HCT116 (cell line): ENCODE results near the gene DNASE1L1.

Experiments
- ATF3 ChIP-seq: IDR thresholded peaks from 2 replicates; pipeline ENCODE4 v1.6.1; 2012
- CEBPB ChIP-seq: IDR thresholded peaks from 2 replicates; pipeline ENCODE4 v1.6.1; 2012; ENCODE audit warnings: low read depth
- CTCF ChIP-seq, 3 experiments: fragments of 200-600 bp in 1 of 3; sonication (generic) in 1 of 3; IDR thresholded peaks in 2 of 3; conservative IDR thresholded peaks in 1 of 3; 2 replicates each; pipeline ENCODE4 v1.5.1; 2012 to 2017; ENCODE audit warnings: low read depth in 2 of 3, low read length in 2 of 3, antibody characterized with exemption in 1 of 3, borderline replicate concordance in 1 of 3, control low read depth in 1 of 3, mild to moderate bottlenecking in 1 of 3, mixed read lengths in 1 of 3, mixed run types in 1 of 3, moderate library complexity in 1 of 3; ENCODE audit not compliant: insufficient read depth in 1 of 3
- ELF1 ChIP-seq: IDR thresholded peaks from 2 replicates; pipeline ENCODE4 v1.6.1; 2012; ENCODE audit warnings: low read depth, borderline replicate concordance
- EZH2 ChIP-seq: fragments of 200-600 bp; sonication (generic); IDR thresholded peaks from 2 replicates; pipeline ENCODE4 v1.6.1; 2017; ENCODE audit warnings: antibody characterized with exemption, mixed run types
- EZH2phosphoT487 ChIP-seq: fragments of 200-600 bp; IDR thresholded peaks from 2 replicates; pipeline ENCODE4 v1.6.1; 2018; ENCODE audit warnings: antibody characterized with exemption, borderline replicate concordance
- JUND ChIP-seq: IDR thresholded peaks from 2 replicates; pipeline ENCODE4 v1.6.1; 2012
- POLR2A ChIP-seq: IDR thresholded peaks from 2 replicates; pipeline ENCODE4 v1.7.0; 2011; ENCODE audit warnings: borderline replicate concordance; ENCODE audit not compliant: insufficient read depth, insufficient read length; ENCODE audit errors: extremely low read depth
- RAD21 ChIP-seq: IDR thresholded peaks from 2 replicates; pipeline ENCODE4 v1.6.1; 2012; ENCODE audit warnings: low read depth, mild to moderate bottlenecking
- SIN3A ChIP-seq: IDR thresholded peaks from 2 replicates; pipeline ENCODE4 v1.6.1; 2012; ENCODE audit warnings: low read depth
- SP1 ChIP-seq: IDR thresholded peaks from 2 replicates; pipeline ENCODE4 v1.6.1; 2012; ENCODE audit warnings: low read depth
- TCF7L2 ChIP-seq: IDR thresholded peaks from 2 replicates; pipeline ENCODE4 v1.7.0; 2011; ENCODE audit warnings: borderline replicate concordance, inconsistent platforms; ENCODE audit not compliant: insufficient read depth, insufficient read length; ENCODE audit errors: extremely low read depth
- ZBTB33 ChIP-seq: IDR thresholded peaks from 2 replicates; pipeline ENCODE4 v1.6.1; 2011; ENCODE audit warnings: mild to moderate bottlenecking, low read length, moderate library complexity; ENCODE audit not compliant: insufficient replicate concordance; ENCODE audit errors: extremely low read depth
- TF ChIP-seq, protein P1 (sequence below): IDR thresholded peaks from 2 replicates; pipeline ENCODE4 v1.6.1; 2012

DNA sequence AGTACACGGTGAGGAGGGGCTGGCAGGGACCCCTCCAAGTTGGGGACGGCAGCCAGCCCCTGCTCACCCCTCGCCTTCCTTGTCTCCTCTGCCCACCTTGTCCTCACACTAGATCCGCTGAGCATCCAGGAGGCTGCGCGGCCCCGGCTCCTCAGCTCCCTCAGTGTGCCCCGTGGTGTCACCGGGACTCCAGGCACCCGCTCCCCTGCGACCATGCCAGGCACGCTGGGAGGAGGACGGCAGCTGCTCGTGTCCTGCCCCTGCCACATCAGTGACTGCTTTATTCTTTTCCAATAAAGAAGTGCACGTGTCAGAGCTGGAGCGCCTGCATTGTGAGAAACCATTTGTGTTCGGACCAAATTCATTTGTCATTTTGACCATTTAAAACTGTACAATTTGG lies 41.3 kb upstream of the DNASE1L1 start:
- TF ChIP-seq CTCF (IDR thresholded peaks at IDR 0.05 in 2 of 3, conservative IDR thresholded peaks at IDR 0.05 in 1 of 3; ENCODE audit: borderline replicate concordance in 1 of 3, insufficient read depth in 1 of 3, low read depth in 2 of 3, low read length in 2 of 3) = no peak
- no peak for TF ChIP-seq POLR2A
- no peak for TF ChIP-seq SIN3A
- TF ChIP-seq, protein P1, sequence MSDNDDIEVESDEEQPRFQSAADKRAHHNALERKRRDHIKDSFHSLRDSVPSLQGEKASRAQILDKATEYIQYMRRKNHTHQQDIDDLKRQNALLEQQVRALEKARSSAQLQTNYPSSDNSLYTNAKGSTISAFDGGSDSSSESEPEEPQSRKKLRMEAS = no peak
- TF ChIP-seq TCF7L2 = no peak
- no peak for TF ChIP-seq RAD21
- no peak for TF ChIP-seq ATF3
- no peak for TF ChIP-seq ELF1
- no peak for TF ChIP-seq EZH2
- no peak for TF ChIP-seq CEBPB
- TF ChIP-seq EZH2phosphoT487 = no peak
- no peak for TF ChIP-seq ZBTB33
- no peak for TF ChIP-seq SP1
- no peak for TF ChIP-seq JUND
